Astrocyte (in vitro differentiated cells and primary cell): Measurements from ENCODE around the gene CPNE4. TPM values are rescaled to one million over a fixed set of nuclear protein-coding genes. Genes with fewer than 3 reads are reported as not detected.

Experiments used
- DNase-seq: peaks from one replicate; pipeline ENCODE4 v3.0.0-alpha.2; 2010; ENCODE audit warnings: low read depth
- FAIRE-seq: peaks from 2 replicates; lab custom pipeline; 2011; peaks lifted over from hg19 to GRCh38; lab: Jason Lieb, UNC
- H2AFZ ChIP-seq: 2 replicates; pipeline ENCODE4 v1.6.0; 2012; ENCODE audit warnings: low read depth, low read length, inconsistent platforms
- H3K27ac ChIP-seq: 2 replicates; pipeline ENCODE4 v1.5.1; 2011; ENCODE audit warnings: low read depth, low read length, inconsistent platforms
- H3K27me3 ChIP-seq: 2 replicates; pipeline ENCODE4 v1.6.0; 2011; ENCODE audit warnings: low read length, inconsistent platforms; ENCODE audit not compliant: insufficient read depth
- H3K36me3 ChIP-seq: 2 replicates; pipeline ENCODE4 v1.5.1; 2011; ENCODE audit warnings: low read length, inconsistent platforms; ENCODE audit not compliant: insufficient read depth
- H3K4me1 ChIP-seq: 2 replicates; pipeline ENCODE4 v1.5.1; 2011; ENCODE audit warnings: low read length, inconsistent platforms; ENCODE audit not compliant: insufficient read depth
- H3K4me2 ChIP-seq: 2 replicates; pipeline ENCODE4 v1.6.0; 2012; ENCODE audit warnings: low read length, inconsistent platforms
- H3K4me3 ChIP-seq: 2 replicates; pipeline ENCODE4 v1.5.1; 2011; ENCODE audit warnings: low read depth, mild to moderate bottlenecking, low read length, inconsistent platforms; ENCODE audit not compliant: insufficient read depth
- H3K79me2 ChIP-seq: 2 replicates; pipeline ENCODE4 v1.6.0; 2012; ENCODE audit warnings: mild to moderate bottlenecking, low read length, inconsistent platforms; ENCODE audit not compliant: insufficient read depth
- H3K9ac ChIP-seq: 2 replicates; pipeline ENCODE4 v1.6.0; 2012; ENCODE audit warnings: mild to moderate bottlenecking, low read length, inconsistent platforms
- H3K9me3 ChIP-seq: 2 replicates; pipeline ENCODE4 v1.5.1; 2012; ENCODE audit warnings: low read depth, mild to moderate bottlenecking, low read length, inconsistent platforms; ENCODE audit not compliant: insufficient read depth
- H4K20me1 ChIP-seq: 2 replicates; pipeline ENCODE4 v1.6.0; 2012; ENCODE audit warnings: low read length, inconsistent platforms; ENCODE audit not compliant: insufficient read depth
- H3K27ac Mint-ChIP-seq: one replicate; pipeline ENCODE4 v1.8.0; 2021; ENCODE audit warnings: mild to moderate bottlenecking, mixed read lengths; ENCODE audit not compliant: unreplicated experiment
- H3K27me3 Mint-ChIP-seq: one replicate; pipeline ENCODE4 v1.8.0; 2021; ENCODE audit warnings: low read depth, mixed read lengths; ENCODE audit not compliant: unreplicated experiment
- H3K36me3 Mint-ChIP-seq: one replicate; pipeline ENCODE4 v1.8.0; 2021; ENCODE audit warnings: low read depth, mixed read lengths; ENCODE audit not compliant: unreplicated experiment
- H3K4me1 Mint-ChIP-seq: one replicate; pipeline ENCODE4 v1.8.0; 2021; ENCODE audit warnings: low read depth, mixed read lengths; ENCODE audit not compliant: unreplicated experiment
- H3K4me3 Mint-ChIP-seq: one replicate; pipeline ENCODE4 v1.8.0; 2021; ENCODE audit warnings: mild to moderate bottlenecking, moderate library complexity, mixed read lengths; ENCODE audit not compliant: unreplicated experiment
- H3K9me3 Mint-ChIP-seq: one replicate; pipeline ENCODE4 v1.8.0; 2021; ENCODE audit warnings: mild to moderate bottlenecking, mixed read lengths; ENCODE audit not compliant: unreplicated experiment
- EZH2 ChIP-seq: IDR thresholded peaks from 2 replicates; pipeline ENCODE4 v1.6.1; 2012; ENCODE audit warnings: mild to moderate bottlenecking, low read length, inconsistent platforms; ENCODE audit not compliant: insufficient read depth
- total RNA-seq: library from RNA; stranded (reverse); gene quantifications from 2 replicates; pipeline ENCODE4 v1.2.1, GENCODE V29; 2021
- TF ChIP-seq, protein P1 (sequence below): IDR thresholded peaks from 2 replicates; pipeline ENCODE4 v1.5.1; 2011; ENCODE audit warnings: low read depth, mild to moderate bottlenecking, inconsistent platforms, low read length, moderate library complexity; ENCODE audit not compliant: insufficient read depth

CPNE4 gene
- total RNA-seq, 1 donor from 2014 or later, result 0.68 TPM

DNA sequence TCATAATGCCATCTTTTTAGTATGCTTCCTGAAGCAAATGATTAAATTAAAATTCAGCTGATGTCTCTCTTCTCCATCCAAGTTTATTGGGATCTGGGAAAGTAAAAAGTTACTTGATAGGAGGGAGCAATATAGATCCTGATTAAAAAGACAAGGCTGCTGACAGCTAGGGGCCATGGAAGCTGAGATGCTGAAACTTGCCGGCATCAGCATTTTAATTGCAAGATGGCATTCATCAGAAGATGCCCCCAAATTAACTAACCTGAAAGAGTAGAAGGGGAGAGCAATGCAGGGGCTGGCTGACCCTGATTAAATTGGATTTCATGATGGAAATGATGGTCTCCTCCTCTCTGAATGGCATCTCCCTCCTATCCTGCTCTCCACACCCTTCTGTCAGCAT, 31.1 kb downstream of the CPNE4 start:
- TF ChIP-seq EZH2, result no peak
- TF ChIP-seq, protein P1, sequence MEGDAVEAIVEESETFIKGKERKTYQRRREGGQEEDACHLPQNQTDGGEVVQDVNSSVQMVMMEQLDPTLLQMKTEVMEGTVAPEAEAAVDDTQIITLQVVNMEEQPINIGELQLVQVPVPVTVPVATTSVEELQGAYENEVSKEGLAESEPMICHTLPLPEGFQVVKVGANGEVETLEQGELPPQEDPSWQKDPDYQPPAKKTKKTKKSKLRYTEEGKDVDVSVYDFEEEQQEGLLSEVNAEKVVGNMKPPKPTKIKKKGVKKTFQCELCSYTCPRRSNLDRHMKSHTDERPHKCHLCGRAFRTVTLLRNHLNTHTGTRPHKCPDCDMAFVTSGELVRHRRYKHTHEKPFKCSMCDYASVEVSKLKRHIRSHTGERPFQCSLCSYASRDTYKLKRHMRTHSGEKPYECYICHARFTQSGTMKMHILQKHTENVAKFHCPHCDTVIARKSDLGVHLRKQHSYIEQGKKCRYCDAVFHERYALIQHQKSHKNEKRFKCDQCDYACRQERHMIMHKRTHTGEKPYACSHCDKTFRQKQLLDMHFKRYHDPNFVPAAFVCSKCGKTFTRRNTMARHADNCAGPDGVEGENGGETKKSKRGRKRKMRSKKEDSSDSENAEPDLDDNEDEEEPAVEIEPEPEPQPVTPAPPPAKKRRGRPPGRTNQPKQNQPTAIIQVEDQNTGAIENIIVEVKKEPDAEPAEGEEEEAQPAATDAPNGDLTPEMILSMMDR, result no peak
- Mint-ChIP-seq H3K4me3 (no peak overlapping the region), H3K9me3 (no peaks in the 10 kb centered on the region), H3K27ac (no peak overlapping the region), H3K4me1 (peaks cover 2% of the 10 kb centered on the region), H3K27me3 (no peaks in the 10 kb centered on the region), H3K36me3 (no peaks in the 10 kb centered on the region)
- H3K79me2 ChIP-seq, result no peaks in the 10 kb centered on the region
- no peak overlapping the region for H3K4me3 ChIP-seq
- H3K27me3 ChIP-seq, result no peaks in the 10 kb centered on the region
- FAIRE-seq (no peak), DNase-seq (no peak)
- H2AFZ ChIP-seq, result no peak overlapping the region
- H3K36me3 ChIP-seq, result no peaks in the 10 kb centered on the region
- no peaks in the 10 kb centered on the region for H3K4me1 ChIP-seq
- H3K9ac ChIP-seq, result no peak overlapping the region
- H4K20me1 ChIP-seq, result no peaks in the 10 kb centered on the region
- no peak overlapping the region for H3K27ac ChIP-seq
- no peak overlapping the region for H3K4me2 ChIP-seq
- no peaks in the 10 kb centered on the region for H3K9me3 ChIP-seq

- Histone ChIP-seq H3K9me3 (no peaks in the 10 kb centered on the region), H2AFZ (no peak overlapping the region), H3K9ac (no peak overlapping the region), H3K36me3 (no peaks in the 10 kb centered on the region), H3K4me1 (no peaks in the 10 kb centered on the region), H3K4me3 (no peak overlapping the region), H3K79me2 (no peaks in the 10 kb centered on the region), H3K27me3 (no peaks in the 10 kb centered on the region), H3K4me2 (no peak overlapping the region), H4K20me1 (no peaks in the 10 kb centered on the region), H3K27ac (no peak overlapping the region)
- TF ChIP-seq, protein P1, result no peak
- TF ChIP-seq EZH2, result no peak
- Mint-ChIP-seq H3K27me3 (no peaks in the 10 kb centered on the region), H3K9me3 (no peaks in the 10 kb centered on the region), H3K4me3 (no peak overlapping the region), H3K36me3 (no peaks in the 10 kb centered on the region), H3K27ac (no peak overlapping the region), H3K4me1 (peaks cover 2% of the 10 kb centered on the region)
- no peak for FAIRE-seq
- no peak for DNase-seq
Measured at GRCh38 chr3:132001999-132002398, 32.8 kb downstream of the CPNE4 start.

GRCh38 chr3:132001036-132001435, 33.8 kb downstream of the CPNE4 start:
- Histone ChIP-seq H3K4me2 (no peak overlapping the region), H4K20me1 (no peaks in the 10 kb centered on the region), H3K36me3 (no peaks in the 10 kb centered on the region), H3K9me3 (no peaks in the 10 kb centered on the region), H3K4me1 (no peaks in the 10 kb centered on the region), H3K79me2 (no peaks in the 10 kb centered on the region), H3K4me3 (no peak overlapping the region), H3K27ac (no peak overlapping the region), H2AFZ (no peak overlapping the region), H3K27me3 (no peaks in the 10 kb centered on the region), H3K9ac (no peak overlapping the region)
- Mint-ChIP-seq H3K9me3 (no peaks in the 10 kb centered on the region), H3K4me1 (no peaks in the 10 kb centered on the region), H3K27me3 (no peaks in the 10 kb centered on the region), H3K27ac (no peak overlapping the region), H3K4me3 (no peak overlapping the region), H3K36me3 (no peaks in the 10 kb centered on the region)
- TF ChIP-seq, protein P1, result no peak
- no peak for TF ChIP-seq EZH2
- FAIRE-seq (no peak), DNase-seq (no peak)
